Coronary artery (tissue), 2 donors: Measurements from ENCODE around the gene CPNE2.
"Not testable (repeated sequence)": the region's sequence is repeated elsewhere in the genome, so short reads cannot be mapped to it uniquely, and the experiment has no call there.

Experiments used
- DNase-seq: peaks from one replicate; pipeline ENCODE4 v3.0.0-alpha.2; 2017; ENCODE audit warnings: low spot score
- H3K27ac ChIP-seq, 2 donors: fragments of 200-600 bp; sonication (generic); one replicate each; pipeline ENCODE4 v1.5.1; 2016 to 2019
- H3K4me3 ChIP-seq: fragments of 200-600 bp; sonication (generic); 2 replicates; pipeline ENCODE4 v1.5.1; 2016; ENCODE audit warnings: mild to moderate bottlenecking, moderate library complexity
- TF ChIP-seq, protein P1 (sequence below): fragments of 200-600 bp; sonication (generic); IDR thresholded peaks from one replicate; pipeline ENCODE4 v1.5.1; 2019; ENCODE audit warnings: antibody characterized with exemption

The CPNE2 gene

DNA sequence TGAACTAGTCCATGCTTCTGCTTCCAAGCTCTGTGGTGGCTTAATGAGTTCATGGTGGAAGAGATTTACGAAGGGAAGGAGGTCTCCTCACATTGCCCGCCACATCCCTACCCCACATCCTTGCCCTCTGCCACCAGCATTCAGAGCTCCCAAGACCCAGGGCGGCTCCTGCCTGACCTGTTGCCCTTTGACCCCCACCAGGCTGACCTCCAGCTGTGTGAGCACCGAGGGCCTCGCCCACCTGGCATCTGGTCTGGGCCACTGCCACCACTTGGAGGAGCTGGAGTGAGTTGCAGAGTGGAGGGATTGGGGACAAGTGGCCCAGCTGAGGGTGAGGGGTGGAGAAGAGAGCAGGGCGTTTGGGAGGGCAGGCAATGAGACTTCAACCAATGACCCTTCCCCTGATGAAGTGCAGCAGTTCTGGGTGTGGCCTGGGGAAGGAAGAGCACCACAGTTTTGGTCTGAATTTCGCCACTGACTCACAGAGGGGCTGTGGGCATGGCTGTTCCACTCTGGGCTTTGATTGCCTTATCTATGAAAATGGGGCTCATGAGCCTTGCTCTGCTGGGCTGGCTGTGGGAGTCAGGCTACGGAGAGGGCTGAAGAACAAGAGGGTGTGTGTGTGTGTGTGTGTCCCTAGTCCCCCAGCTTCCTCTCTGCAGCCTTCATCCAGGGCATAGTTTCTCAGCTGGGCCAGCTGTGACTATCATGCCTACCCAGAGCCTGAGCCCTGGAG is 22.6 kb upstream of the CPNE2 start:
- H3K4me3 ChIP-seq = no peak overlapping the region
- H3K27ac ChIP-seq = no peak overlapping the region
- TF ChIP-seq, protein P1, sequence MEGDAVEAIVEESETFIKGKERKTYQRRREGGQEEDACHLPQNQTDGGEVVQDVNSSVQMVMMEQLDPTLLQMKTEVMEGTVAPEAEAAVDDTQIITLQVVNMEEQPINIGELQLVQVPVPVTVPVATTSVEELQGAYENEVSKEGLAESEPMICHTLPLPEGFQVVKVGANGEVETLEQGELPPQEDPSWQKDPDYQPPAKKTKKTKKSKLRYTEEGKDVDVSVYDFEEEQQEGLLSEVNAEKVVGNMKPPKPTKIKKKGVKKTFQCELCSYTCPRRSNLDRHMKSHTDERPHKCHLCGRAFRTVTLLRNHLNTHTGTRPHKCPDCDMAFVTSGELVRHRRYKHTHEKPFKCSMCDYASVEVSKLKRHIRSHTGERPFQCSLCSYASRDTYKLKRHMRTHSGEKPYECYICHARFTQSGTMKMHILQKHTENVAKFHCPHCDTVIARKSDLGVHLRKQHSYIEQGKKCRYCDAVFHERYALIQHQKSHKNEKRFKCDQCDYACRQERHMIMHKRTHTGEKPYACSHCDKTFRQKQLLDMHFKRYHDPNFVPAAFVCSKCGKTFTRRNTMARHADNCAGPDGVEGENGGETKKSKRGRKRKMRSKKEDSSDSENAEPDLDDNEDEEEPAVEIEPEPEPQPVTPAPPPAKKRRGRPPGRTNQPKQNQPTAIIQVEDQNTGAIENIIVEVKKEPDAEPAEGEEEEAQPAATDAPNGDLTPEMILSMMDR = no peak
- no peak for DNase-seq

DNA sequence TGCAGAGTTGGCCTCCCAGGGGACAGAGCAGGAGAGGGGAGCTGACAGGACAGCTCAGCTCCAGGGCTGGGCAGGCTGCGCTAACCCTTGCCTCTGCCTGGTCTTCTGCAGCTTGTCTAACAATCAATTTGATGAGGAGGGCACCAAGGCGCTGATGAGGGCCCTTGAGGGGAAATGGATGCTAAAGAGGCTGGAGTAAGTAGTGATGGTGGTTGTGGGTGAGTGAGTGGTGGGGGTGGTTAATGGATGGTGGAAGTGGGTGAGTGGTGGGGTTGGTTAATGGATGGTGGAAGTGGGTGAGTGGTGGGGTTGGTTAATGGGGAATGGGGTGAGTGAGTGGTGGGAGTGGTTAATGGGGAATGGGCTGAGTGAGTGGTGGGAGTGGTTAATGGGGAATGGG is 22.0 kb upstream of the CPNE2 start:
- Histone ChIP-seq H3K4me3 (no peak overlapping the region), H3K27ac (no peak overlapping the region)
- no peak for DNase-seq
- TF ChIP-seq, protein P1 = no peak

GRCh38 chr16:57071081-57071732 is 21.2 kb upstream of the CPNE2 start:
- not testable (repeated sequence) for H3K4me3 ChIP-seq, H3K27ac ChIP-seq, DNase-seq

DNA sequence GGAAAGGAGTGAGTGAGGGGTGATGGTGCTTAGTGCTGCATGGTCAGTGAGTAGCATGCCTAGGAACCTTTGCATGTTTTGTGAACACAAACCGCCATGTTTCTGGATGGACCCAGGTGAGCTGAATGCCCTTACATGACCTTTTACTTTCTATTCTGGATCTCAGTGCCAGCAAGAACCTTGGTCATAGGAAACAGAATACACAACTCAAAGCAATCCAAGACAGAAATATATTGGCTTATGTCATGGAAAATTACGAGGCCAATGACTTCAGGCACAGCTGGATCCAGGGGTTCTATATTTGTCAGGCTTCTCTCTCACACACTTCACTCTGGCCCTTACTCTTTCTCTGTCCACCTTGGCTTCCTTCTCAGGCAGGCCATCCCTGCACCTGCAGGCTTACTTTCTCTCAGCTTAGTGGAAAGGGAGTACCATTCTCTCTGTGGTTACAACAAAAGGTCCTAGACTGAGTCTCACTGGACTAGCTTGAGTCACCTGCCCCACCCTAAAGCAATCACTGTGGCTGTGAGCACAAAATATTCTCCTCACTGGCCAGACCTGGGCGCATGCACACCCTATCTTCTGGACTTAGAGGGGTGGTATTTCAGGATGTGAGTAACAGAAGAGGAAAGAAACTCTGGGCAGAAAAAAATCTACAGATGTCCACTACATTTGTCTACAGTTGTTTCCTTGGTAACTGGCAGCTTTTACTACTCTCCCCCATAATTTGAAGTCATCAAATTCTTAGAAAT is 20.4 kb upstream of the CPNE2 start:
- no peak for DNase-seq
- Histone ChIP-seq H3K4me3 (no peak overlapping the region), H3K27ac (no peak overlapping the region)
- TF ChIP-seq, protein P1 = no peak

DNA sequence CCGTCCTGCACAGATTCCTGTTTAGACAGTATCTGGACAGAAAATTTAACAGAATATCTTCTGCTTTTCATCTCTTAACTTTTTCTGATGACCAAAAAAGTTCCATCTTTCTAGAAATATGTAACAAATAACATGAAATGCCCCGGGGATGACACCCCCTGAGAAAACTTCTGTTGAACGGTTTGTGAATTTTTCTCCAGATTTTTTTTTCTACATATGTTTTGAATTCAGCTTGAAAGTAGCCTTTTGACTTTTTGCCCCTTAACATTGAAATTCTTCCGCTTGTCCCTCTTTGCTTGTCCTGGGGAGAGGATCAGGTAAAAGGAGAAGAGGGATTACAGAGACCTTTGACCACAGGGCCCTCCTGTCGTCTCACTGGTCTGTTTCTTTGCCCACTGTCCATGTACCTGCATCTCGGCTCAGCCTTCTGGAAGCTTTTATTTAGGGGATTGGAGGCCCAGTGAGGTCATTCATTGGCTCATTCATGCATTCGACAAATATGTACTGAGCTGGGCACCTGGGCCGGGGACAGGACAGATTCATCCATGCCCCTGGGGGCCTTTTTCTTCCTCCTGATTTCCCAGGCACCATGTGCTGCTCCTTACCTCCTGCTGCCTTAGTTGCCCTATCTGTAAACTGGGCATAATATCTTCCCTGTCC is 19.6 kb upstream of the CPNE2 start:
- H3K27ac ChIP-seq = no peak overlapping the region
- TF ChIP-seq, protein P1 = no peak
- no peak for DNase-seq
- no peak overlapping the region for H3K4me3 ChIP-seq

DNA sequence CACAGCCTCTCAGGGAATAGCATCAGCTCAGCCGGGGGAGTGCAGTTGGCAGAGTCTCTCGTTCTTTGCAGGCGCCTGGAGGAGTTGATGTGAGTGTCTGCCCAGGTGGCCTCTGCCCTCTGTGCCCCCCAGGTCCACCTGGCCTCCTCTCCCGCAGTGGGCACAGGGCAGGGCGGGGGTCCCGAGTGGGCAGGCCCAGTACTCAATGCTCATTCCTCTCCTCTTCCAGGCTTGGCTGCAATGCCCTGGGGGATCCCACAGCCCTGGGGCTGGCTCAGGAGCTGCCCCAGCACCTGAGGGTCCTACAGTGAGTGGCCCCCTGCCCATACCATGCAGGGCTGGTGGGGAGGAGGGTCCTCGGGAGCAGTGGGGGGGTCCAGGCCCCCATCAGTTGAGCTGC is 14.7 kb upstream of the CPNE2 start:
- no peak overlapping the region for H3K4me3 ChIP-seq
- no peak overlapping the region for H3K27ac ChIP-seq
- TF ChIP-seq, protein P1 = no peak
- no peak for DNase-seq

DNA sequence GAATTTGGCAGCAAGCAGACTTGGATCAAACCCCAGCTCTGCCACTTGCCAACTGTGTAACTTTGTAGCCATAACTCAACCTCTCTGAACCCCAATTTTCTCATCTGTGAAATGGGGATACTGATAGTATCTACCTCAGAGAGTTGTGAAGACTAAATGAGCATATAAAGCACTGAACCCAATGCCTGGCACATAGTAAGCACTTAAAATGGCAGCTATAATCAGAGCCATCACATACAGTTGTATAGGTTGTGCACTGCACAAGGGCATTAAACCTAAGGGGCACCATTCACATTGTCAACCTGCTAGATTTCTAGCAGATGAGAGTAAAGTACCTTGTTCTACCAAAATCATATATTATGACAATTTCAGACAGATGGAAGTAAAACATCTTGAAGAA is 10.6 kb upstream of the CPNE2 start:
- no peak overlapping the region for H3K27ac ChIP-seq
- TF ChIP-seq, protein P1 = no peak
- DNase-seq = no peak
- H3K4me3 ChIP-seq = no peak overlapping the region
